H1 (cell line): Measurements from ENCODE around the gene SLC35F6. TPM values are rescaled to one million over a fixed set of nuclear protein-coding genes. Genes with fewer than 3 reads are reported as not detected.

ENCODE experiments used
- polyA plus RNA-seq, 7 experiments: library from polyadenylated mRNA; depleted of rRNA in 3 of 7; stranded (reverse) in 5 of 7; unstranded in 2 of 7; fragments of >200 nt in 5 of 7; fragments of 200-250 nt in 2 of 7; gene quantifications; 1 replicate in 5 of 7; 2 replicates in 1 of 7; 4 replicates in 1 of 7; pipeline versions ENCODE4 v1.2.1 to v1.2.3, GENCODE V29; 2011 to 2013; ENCODE audit warnings: missing spikeins in 2 of 7, mixed read lengths in 2 of 7
- total RNA-seq: library from RNA; stranded (reverse); fragmentation: NEBNext Ultra II Directional; extraction: Animal tissue kit (Norgen Biotek cat#: 25700); gene quantifications from 2 replicates; pipeline ENCODE4 v1.2.1, GENCODE V29; 2021
- TF ChIP-seq, protein P1 (sequence below): fragments of 300-600 bp; sonication (generic); IDR thresholded peaks from 2 replicates; pipeline ENCODE4 v1.7.1; 2012; ENCODE audit warnings: low read length, moderate library complexity, mild to moderate bottlenecking, inconsistent platforms; ENCODE audit not compliant: insufficient replicate concordance

Gene SLC35F6
- total and polyA plus RNA-seq, 2 of the 8 experiments (the other 6 are each of a cell fraction or from before 2014, with no cell fraction given), result 11.2 to 13.5 TPM

DNA sequence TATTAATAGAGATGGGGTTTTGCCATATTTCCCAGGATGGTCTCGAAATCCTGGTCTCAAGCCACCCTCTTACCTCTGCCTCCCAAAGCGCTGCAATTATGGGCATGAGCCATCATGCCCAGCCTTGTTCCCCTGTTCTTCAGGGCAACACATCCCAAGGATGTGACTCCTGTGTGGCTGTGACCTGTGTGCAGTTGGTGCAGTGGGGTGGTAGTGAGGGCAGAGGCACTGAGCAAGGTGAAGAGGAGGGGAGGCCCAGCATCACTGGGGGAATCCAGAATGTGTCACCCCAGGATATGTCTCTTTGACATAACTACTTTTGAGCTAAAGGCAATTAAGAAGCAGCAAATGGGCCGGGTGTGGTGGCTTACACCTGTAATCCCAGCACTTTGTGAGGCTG lies 45.1 kb downstream of the SLC35F6 start (continued):
- TF ChIP-seq, protein P1, sequence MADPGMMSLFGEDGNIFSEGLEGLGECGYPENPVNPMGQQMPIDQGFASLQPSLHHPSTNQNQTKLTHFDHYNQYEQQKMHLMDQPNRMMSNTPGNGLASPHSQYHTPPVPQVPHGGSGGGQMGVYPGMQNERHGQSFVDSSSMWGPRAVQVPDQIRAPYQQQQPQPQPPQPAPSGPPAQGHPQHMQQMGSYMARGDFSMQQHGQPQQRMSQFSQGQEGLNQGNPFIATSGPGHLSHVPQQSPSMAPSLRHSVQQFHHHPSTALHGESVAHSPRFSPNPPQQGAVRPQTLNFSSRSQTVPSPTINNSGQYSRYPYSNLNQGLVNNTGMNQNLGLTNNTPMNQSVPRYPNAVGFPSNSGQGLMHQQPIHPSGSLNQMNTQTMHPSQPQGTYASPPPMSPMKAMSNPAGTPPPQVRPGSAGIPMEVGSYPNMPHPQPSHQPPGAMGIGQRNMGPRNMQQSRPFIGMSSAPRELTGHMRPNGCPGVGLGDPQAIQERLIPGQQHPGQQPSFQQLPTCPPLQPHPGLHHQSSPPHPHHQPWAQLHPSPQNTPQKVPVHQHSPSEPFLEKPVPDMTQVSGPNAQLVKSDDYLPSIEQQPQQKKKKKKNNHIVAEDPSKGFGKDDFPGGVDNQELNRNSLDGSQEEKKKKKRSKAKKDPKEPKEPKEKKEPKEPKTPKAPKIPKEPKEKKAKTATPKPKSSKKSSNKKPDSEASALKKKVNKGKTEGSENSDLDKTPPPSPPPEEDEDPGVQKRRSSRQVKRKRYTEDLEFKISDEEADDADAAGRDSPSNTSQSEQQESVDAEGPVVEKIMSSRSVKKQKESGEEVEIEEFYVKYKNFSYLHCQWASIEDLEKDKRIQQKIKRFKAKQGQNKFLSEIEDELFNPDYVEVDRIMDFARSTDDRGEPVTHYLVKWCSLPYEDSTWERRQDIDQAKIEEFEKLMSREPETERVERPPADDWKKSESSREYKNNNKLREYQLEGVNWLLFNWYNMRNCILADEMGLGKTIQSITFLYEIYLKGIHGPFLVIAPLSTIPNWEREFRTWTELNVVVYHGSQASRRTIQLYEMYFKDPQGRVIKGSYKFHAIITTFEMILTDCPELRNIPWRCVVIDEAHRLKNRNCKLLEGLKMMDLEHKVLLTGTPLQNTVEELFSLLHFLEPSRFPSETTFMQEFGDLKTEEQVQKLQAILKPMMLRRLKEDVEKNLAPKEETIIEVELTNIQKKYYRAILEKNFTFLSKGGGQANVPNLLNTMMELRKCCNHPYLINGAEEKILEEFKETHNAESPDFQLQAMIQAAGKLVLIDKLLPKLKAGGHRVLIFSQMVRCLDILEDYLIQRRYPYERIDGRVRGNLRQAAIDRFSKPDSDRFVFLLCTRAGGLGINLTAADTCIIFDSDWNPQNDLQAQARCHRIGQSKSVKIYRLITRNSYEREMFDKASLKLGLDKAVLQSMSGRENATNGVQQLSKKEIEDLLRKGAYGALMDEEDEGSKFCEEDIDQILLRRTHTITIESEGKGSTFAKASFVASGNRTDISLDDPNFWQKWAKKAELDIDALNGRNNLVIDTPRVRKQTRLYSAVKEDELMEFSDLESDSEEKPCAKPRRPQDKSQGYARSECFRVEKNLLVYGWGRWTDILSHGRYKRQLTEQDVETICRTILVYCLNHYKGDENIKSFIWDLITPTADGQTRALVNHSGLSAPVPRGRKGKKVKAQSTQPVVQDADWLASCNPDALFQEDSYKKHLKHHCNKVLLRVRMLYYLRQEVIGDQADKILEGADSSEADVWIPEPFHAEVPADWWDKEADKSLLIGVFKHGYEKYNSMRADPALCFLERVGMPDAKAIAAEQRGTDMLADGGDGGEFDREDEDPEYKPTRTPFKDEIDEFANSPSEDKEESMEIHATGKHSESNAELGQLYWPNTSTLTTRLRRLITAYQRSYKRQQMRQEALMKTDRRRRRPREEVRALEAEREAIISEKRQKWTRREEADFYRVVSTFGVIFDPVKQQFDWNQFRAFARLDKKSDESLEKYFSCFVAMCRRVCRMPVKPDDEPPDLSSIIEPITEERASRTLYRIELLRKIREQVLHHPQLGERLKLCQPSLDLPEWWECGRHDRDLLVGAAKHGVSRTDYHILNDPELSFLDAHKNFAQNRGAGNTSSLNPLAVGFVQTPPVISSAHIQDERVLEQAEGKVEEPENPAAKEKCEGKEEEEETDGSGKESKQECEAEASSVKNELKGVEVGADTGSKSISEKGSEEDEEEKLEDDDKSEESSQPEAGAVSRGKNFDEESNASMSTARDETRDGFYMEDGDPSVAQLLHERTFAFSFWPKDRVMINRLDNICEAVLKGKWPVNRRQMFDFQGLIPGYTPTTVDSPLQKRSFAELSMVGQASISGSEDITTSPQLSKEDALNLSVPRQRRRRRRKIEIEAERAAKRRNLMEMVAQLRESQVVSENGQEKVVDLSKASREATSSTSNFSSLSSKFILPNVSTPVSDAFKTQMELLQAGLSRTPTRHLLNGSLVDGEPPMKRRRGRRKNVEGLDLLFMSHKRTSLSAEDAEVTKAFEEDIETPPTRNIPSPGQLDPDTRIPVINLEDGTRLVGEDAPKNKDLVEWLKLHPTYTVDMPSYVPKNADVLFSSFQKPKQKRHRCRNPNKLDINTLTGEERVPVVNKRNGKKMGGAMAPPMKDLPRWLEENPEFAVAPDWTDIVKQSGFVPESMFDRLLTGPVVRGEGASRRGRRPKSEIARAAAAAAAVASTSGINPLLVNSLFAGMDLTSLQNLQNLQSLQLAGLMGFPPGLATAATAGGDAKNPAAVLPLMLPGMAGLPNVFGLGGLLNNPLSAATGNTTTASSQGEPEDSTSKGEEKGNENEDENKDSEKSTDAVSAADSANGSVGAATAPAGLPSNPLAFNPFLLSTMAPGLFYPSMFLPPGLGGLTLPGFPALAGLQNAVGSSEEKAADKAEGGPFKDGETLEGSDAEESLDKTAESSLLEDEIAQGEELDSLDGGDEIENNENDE, result no peak
